ENCODE results near the gene ALDH1B1.
A peak's percentile ranks its signal among the peaks of the same experiment; 100 is the strongest.

ALDH1B1 gene

GRCh38 chr9:38422555-38423260 is 30.2 kb downstream of the ALDH1B1 start:
- H3K9me3 Mint-ChIP-seq, result no peaks in the 10 kb centered on the region
- H3K27ac Mint-ChIP-seq, result no peak overlapping the region
- H3K36me3 Mint-ChIP-seq (ENCODE audit: low read depth), result no peaks in the 10 kb centered on the region
- no peaks in the 10 kb centered on the region for H3K4me1 Mint-ChIP-seq (ENCODE audit: low read depth)
- no peak for DNase-seq (ENCODE audit: low spot score)
- H3K4me3 Mint-ChIP-seq, result no peak overlapping the region
- H3K27me3 Mint-ChIP-seq (ENCODE audit: low read depth), result peaks cover 47% of the 10 kb centered on the region

GRCh38 chr9:38423273-38423972 is 30.9 kb downstream of the ALDH1B1 start:
- no peak for DNase-seq (ENCODE audit: low spot score)
- H3K9me3 Mint-ChIP-seq, result no peaks in the 10 kb centered on the region
- H3K27ac Mint-ChIP-seq, result no peak overlapping the region
- no peaks in the 10 kb centered on the region for H3K36me3 Mint-ChIP-seq (ENCODE audit: low read depth)
- peaks cover 48% of the 10 kb centered on the region for H3K27me3 Mint-ChIP-seq (ENCODE audit: low read depth)
- H3K4me3 Mint-ChIP-seq, result peak overlapping the region; percentile 14
- H3K4me1 Mint-ChIP-seq (ENCODE audit: low read depth), result no peaks in the 10 kb centered on the region

GRCh38 chr9:38423973-38424843 is 31.7 kb downstream of the ALDH1B1 start, which contains the start of gene IGFBPL1:
IGFBPL1 (minus strand) TSS chr9:38424454; CDS start chr9:38424424, 30 bp downstream.
- DNase-seq (ENCODE audit: low spot score), result peak; percentile 11
- peaks cover 48% of the 10 kb centered on the region for H3K27me3 Mint-ChIP-seq (ENCODE audit: low read depth)
- no peak within 1 kb of the TSS for H3K27ac Mint-ChIP-seq
- H3K36me3 Mint-ChIP-seq (ENCODE audit: low read depth), result no peaks in the 10 kb centered on the region
- H3K4me1 Mint-ChIP-seq (ENCODE audit: low read depth), result no peaks in the 10 kb centered on the region
- no peaks in the 10 kb centered on the region for H3K9me3 Mint-ChIP-seq
- H3K4me3 Mint-ChIP-seq, result peak within 1 kb of the TSS; percentile 30

- H3K4me1 Mint-ChIP-seq (ENCODE audit: low read depth), result no peaks in the 10 kb centered on the region
- H3K4me3 Mint-ChIP-seq, result peak overlapping the region; percentile 30
- H3K27me3 Mint-ChIP-seq (ENCODE audit: low read depth), result peaks cover 48% of the 10 kb centered on the region
- H3K27ac Mint-ChIP-seq, result no peak overlapping the region
- no peaks in the 10 kb centered on the region for H3K9me3 Mint-ChIP-seq
- no peak for DNase-seq (ENCODE audit: low spot score)
- H3K36me3 Mint-ChIP-seq (ENCODE audit: low read depth), result no peaks in the 10 kb centered on the region
Observed at GRCh38 chr9:38424918-38425317, 32.4 kb downstream of the ALDH1B1 start.

GRCh38 chr9:38428062-38428461 is 35.6 kb downstream of the ALDH1B1 start:
- no peaks in the 10 kb centered on the region for H3K9me3 Mint-ChIP-seq
- no peaks in the 10 kb centered on the region for H3K36me3 Mint-ChIP-seq (ENCODE audit: low read depth)
- no peak overlapping the region for H3K4me3 Mint-ChIP-seq
- DNase-seq (ENCODE audit: low spot score), result no peak
- H3K27ac Mint-ChIP-seq, result no peak overlapping the region
- H3K4me1 Mint-ChIP-seq (ENCODE audit: low read depth), result peaks cover 3% of the 10 kb centered on the region
- H3K27me3 Mint-ChIP-seq (ENCODE audit: low read depth), result peaks cover 32% of the 10 kb centered on the region

- Mint-ChIP-seq H3K36me3 (ENCODE audit: low read depth) (no peaks in the 10 kb centered on the region), H3K4me3 (no peak overlapping the region), H3K27me3 (ENCODE audit: low read depth) (peaks cover 15% of the 10 kb centered on the region), H3K4me1 (ENCODE audit: low read depth) (peaks cover 3% of the 10 kb centered on the region), H3K9me3 (no peaks in the 10 kb centered on the region), H3K27ac (no peak overlapping the region)
- DNase-seq (ENCODE audit: low spot score), result no peak
Observed at GRCh38 chr9:38431116-38431515, 38.6 kb downstream of the ALDH1B1 start.

- H3K9me3 Mint-ChIP-seq, result no peaks in the 10 kb centered on the region
- peaks cover 4% of the 10 kb centered on the region for H3K27me3 Mint-ChIP-seq (ENCODE audit: low read depth)
- peaks cover 3% of the 10 kb centered on the region for H3K4me1 Mint-ChIP-seq (ENCODE audit: low read depth)
- DNase-seq (ENCODE audit: low spot score), result no peak
- H3K4me3 Mint-ChIP-seq, result no peak overlapping the region
- no peak overlapping the region for H3K27ac Mint-ChIP-seq
- no peaks in the 10 kb centered on the region for H3K36me3 Mint-ChIP-seq (ENCODE audit: low read depth)
Observed at GRCh38 chr9:38432922-38433510, 40.5 kb downstream of the ALDH1B1 start.

- peaks cover 3% of the 10 kb centered on the region for H3K4me1 Mint-ChIP-seq (ENCODE audit: low read depth)
- H3K27me3 Mint-ChIP-seq (ENCODE audit: low read depth), result peaks cover 4% of the 10 kb centered on the region
- no peaks in the 10 kb centered on the region for H3K9me3 Mint-ChIP-seq
- no peak for DNase-seq (ENCODE audit: low spot score)
- no peak overlapping the region for H3K4me3 Mint-ChIP-seq
- no peak overlapping the region for H3K27ac Mint-ChIP-seq
- no peaks in the 10 kb centered on the region for H3K36me3 Mint-ChIP-seq (ENCODE audit: low read depth)
Observed at GRCh38 chr9:38434365-38434764, 41.9 kb downstream of the ALDH1B1 start.

GRCh38 chr9:38434853-38435252 is 42.4 kb downstream of the ALDH1B1 start:
- H3K36me3 Mint-ChIP-seq (ENCODE audit: low read depth), result no peaks in the 10 kb centered on the region
- H3K9me3 Mint-ChIP-seq, result no peaks in the 10 kb centered on the region
- no peak for DNase-seq (ENCODE audit: low spot score)
- H3K27me3 Mint-ChIP-seq (ENCODE audit: low read depth), result peaks cover 4% of the 10 kb centered on the region
- H3K4me3 Mint-ChIP-seq, result no peak overlapping the region
- no peak overlapping the region for H3K27ac Mint-ChIP-seq
- peaks cover 3% of the 10 kb centered on the region for H3K4me1 Mint-ChIP-seq (ENCODE audit: low read depth)

GRCh38 chr9:38435521-38435920 is 43.0 kb downstream of the ALDH1B1 start:
- Mint-ChIP-seq H3K4me1 (ENCODE audit: low read depth) (peaks cover 3% of the 10 kb centered on the region), H3K27me3 (ENCODE audit: low read depth) (peaks cover 6% of the 10 kb centered on the region), H3K36me3 (ENCODE audit: low read depth) (no peaks in the 10 kb centered on the region), H3K27ac (no peak overlapping the region), H3K4me3 (no peak overlapping the region), H3K9me3 (no peaks in the 10 kb centered on the region)
- no peak for DNase-seq (ENCODE audit: low spot score)

GRCh38 chr9:38436708-38437107 is 44.2 kb downstream of the ALDH1B1 start:
- Mint-ChIP-seq H3K4me1 (ENCODE audit: low read depth) (no peaks in the 10 kb centered on the region), H3K27ac (no peak overlapping the region), H3K27me3 (ENCODE audit: low read depth) (peaks cover 6% of the 10 kb centered on the region), H3K9me3 (no peaks in the 10 kb centered on the region), H3K36me3 (ENCODE audit: low read depth) (no peaks in the 10 kb centered on the region), H3K4me3 (no peak overlapping the region)
- DNase-seq (ENCODE audit: low spot score), result no peak

GRCh38 chr9:38437193-38437823 is 44.8 kb downstream of the ALDH1B1 start:
- no peaks in the 10 kb centered on the region for H3K9me3 Mint-ChIP-seq
- peaks cover 6% of the 10 kb centered on the region for H3K27me3 Mint-ChIP-seq (ENCODE audit: low read depth)
- H3K27ac Mint-ChIP-seq, result no peak overlapping the region

GRCh38 chr9:38439291-38439915 is 46.9 kb downstream of the ALDH1B1 start:
- Mint-ChIP-seq H3K4me1 (ENCODE audit: low read depth) (no peaks in the 10 kb centered on the region), H3K9me3 (no peaks in the 10 kb centered on the region), H3K27ac (no peak overlapping the region), H3K27me3 (ENCODE audit: low read depth) (peaks cover 4% of the 10 kb centered on the region), H3K4me3 (no peak overlapping the region), H3K36me3 (ENCODE audit: low read depth) (no peaks in the 10 kb centered on the region)
- no peak for DNase-seq (ENCODE audit: low spot score)

More at GRCh38 chr9:38437193-38437823, 44.8 kb downstream of the ALDH1B1 start:
- no peak overlapping the region for H3K4me3 Mint-ChIP-seq
- DNase-seq (ENCODE audit: low spot score), result no peak
- H3K36me3 Mint-ChIP-seq (ENCODE audit: low read depth), result no peaks in the 10 kb centered on the region
- H3K4me1 Mint-ChIP-seq (ENCODE audit: low read depth), result no peaks in the 10 kb centered on the region
